Stromal cell of bone marrow (primary cell): ENCODE results near the gene AKAP13.
"Not testable (repeated sequence)": the region's sequence is repeated elsewhere in the genome, so short reads cannot be mapped to it uniquely, and the experiment has no call there.

ENCODE experiments used
- DNase-seq: peaks from one replicate; pipeline ENCODE4 v3.0.0-alpha.2; 2012; ENCODE audit warnings: low read depth

AKAP13 gene

GRCh38 chr15:85625166-85625830 lies 244.9 kb downstream of the AKAP13 start:
- DNase-seq: no peak

- no peak for DNase-seq
Observed at GRCh38 chr15:85625856-85626255, 245.5 kb downstream of the AKAP13 start.

- DNase-seq: no peak
Observed at GRCh38 chr15:85627213-85627935, 247.0 kb downstream of the AKAP13 start.

- DNase-seq: no peak
Observed at GRCh38 chr15:85630311-85630710, 249.9 kb downstream of the AKAP13 start.

- DNase-seq: no peak
Observed at GRCh38 chr15:85631018-85631417, 250.6 kb downstream of the AKAP13 start.

GRCh38 chr15:85632014-85632413 lies 251.6 kb downstream of the AKAP13 start:
- DNase-seq: no peak

GRCh38 chr15:85633859-85634258 lies 253.5 kb downstream of the AKAP13 start:
- no peak for DNase-seq

- DNase-seq: no peak
Observed at GRCh38 chr15:85636351-85636750, 255.9 kb downstream of the AKAP13 start.

- peak; percentile 64 for DNase-seq
Observed at GRCh38 chr15:85639752-85640381, 259.5 kb downstream of the AKAP13 start.

GRCh38 chr15:85642065-85642692 lies 261.8 kb downstream of the AKAP13 start:
- DNase-seq: no peak

- peak; percentile 75 for DNase-seq
Observed at GRCh38 chr15:85642693-85643066, 262.3 kb downstream of the AKAP13 start.

GRCh38 chr15:85646538-85647091 lies 266.2 kb downstream of the AKAP13 start:
- no peak for DNase-seq

GRCh38 chr15:85649372-85649771 lies 269.0 kb downstream of the AKAP13 start:
- peak; percentile 77 for DNase-seq

GRCh38 chr15:85651548-85651947 lies 271.1 kb downstream of the AKAP13 start:
- DNase-seq: no peak

GRCh38 chr15:85652457-85652856 lies 272.1 kb downstream of the AKAP13 start:
- no peak for DNase-seq

GRCh38 chr15:85657132-85657531 lies 276.7 kb downstream of the AKAP13 start:
- no peak for DNase-seq

- DNase-seq: no peak
Observed at GRCh38 chr15:85658816-85659215, 278.4 kb downstream of the AKAP13 start.

GRCh38 chr15:85661859-85662258 lies 281.5 kb downstream of the AKAP13 start:
- DNase-seq: no peak

- not testable (repeated sequence) for DNase-seq
Observed at GRCh38 chr15:85665677-85666076, 285.3 kb downstream of the AKAP13 start.

- peak; percentile 99 for DNase-seq
Observed at GRCh38 chr15:85667491-85668424, 287.4 kb downstream of the AKAP13 start.

- no peak for DNase-seq
Observed at GRCh38 chr15:85671156-85671555, 290.8 kb downstream of the AKAP13 start.
